OCI-LY3 (cell line): ENCODE measurements around the gene GLOD4.
"Not testable (repeated sequence)": the region's sequence is repeated elsewhere in the genome, so short reads cannot be mapped to it uniquely, and the experiment has no call there.

Experiments used
- H2AFZ ChIP-seq: fragments of 200-600, 300-600 bp; shearing (Covaris generic); 2 replicates; pipeline ENCODE4 v1.6.0; 2014; ENCODE audit warnings: antibody characterized with exemption, low read depth, low read length
- H3K27ac ChIP-seq: fragments of 200-600, 300-600 bp; sonication (generic); 2 replicates; pipeline ENCODE4 v1.5.1; 2014; ENCODE audit warnings: mild to moderate bottlenecking, low read length, moderate library complexity, mixed read lengths
- H3K27me3 ChIP-seq: fragments of 200-600, 300-600 bp; sonication (generic); 2 replicates; pipeline ENCODE4 v1.6.1; 2014; ENCODE audit warnings: low read depth, low read length, mixed read lengths
- H3K36me3 ChIP-seq: fragments of 200-600, 300-600 bp; sonication (generic); replicated peaks from 2 replicates; pipeline ENCODE3; 2014; ENCODE audit warnings: low read depth, low read length, mixed read lengths
- H3K4me1 ChIP-seq: fragments of 300-600, 200-600 bp; sonication (generic); 2 replicates; pipeline ENCODE4 v1.6.1; 2014; ENCODE audit warnings: low read length, mixed read lengths
- H3K4me2 ChIP-seq: fragments of 200-600, 300-600 bp; sonication (generic); 2 replicates; pipeline ENCODE4 v1.6.1; 2014; ENCODE audit warnings: low read length, mixed read lengths
- H3K4me3 ChIP-seq: fragments of 300-600, 200-600 bp; sonication (generic); 2 replicates; pipeline ENCODE4 v1.5.1; 2014; ENCODE audit warnings: antibody characterized with exemption, mild to moderate bottlenecking, low read length, moderate library complexity
- H3K79me2 ChIP-seq: fragments of 300-600, 200-600 bp; shearing (Covaris generic); 2 replicates; pipeline ENCODE4 v1.6.1; 2014; ENCODE audit warnings: mild to moderate bottlenecking, low read length, mixed read lengths
- H3K9ac ChIP-seq: fragments of 300-600, 200-600 bp; shearing (Covaris generic); 2 replicates; pipeline ENCODE4 v1.6.0; 2014; ENCODE audit warnings: mild to moderate bottlenecking, low read length, moderate library complexity
- H3K9me3 ChIP-seq: fragments of 200-600, 300-600 bp; shearing (Covaris generic); 2 replicates; pipeline ENCODE4 v1.6.1; 2014; ENCODE audit warnings: low read length, mixed read lengths; ENCODE audit not compliant: insufficient read depth
- H4K20me1 ChIP-seq: fragments of 200-600, 300-600 bp; sonication (generic); 2 replicates; pipeline ENCODE4 v1.6.1; 2016; ENCODE audit warnings: low read length, mixed read lengths; ENCODE audit not compliant: insufficient read depth
- EZH2phosphoT487 ChIP-seq: fragments of 200-600 bp; shearing (Covaris generic); IDR thresholded peaks from 2 replicates; pipeline ENCODE4 v1.6.1; 2018; ENCODE audit warnings: antibody characterized with exemption, mixed run types, low read depth
- TF ChIP-seq, protein P1 (sequence below): fragments of 200-600, 300-600 bp; sonication (generic); IDR thresholded peaks from 2 replicates; pipeline ENCODE4 v1.5.1; 2014; ENCODE audit warnings: antibody characterized with exemption, low read length, low read depth

Gene GLOD4

DNA sequence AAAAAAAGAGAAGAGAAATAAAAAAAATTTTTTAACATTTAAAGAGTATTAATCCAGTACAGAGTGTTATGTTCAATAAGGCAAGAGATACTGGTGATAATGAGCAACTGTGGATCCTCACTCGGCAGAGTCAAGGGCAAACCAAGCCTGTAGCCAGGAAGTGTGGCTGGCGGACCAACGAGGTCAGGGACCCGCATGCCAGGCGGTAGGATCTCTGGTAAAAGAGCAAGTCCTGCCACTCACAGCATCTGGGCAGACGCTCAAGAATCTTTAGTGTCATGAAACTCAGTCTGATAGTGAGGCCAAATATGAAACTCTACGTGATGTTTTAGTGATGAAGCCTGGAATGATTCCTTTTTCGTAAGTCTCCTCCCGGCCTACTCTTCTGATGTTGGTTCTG is 21.7 kb downstream of the GLOD4 start:
- Histone ChIP-seq H3K4me3 (no peak overlapping the region), H3K36me3 (peaks cover 5% of the 10 kb centered on the region), H4K20me1 (no peaks in the 10 kb centered on the region), H3K4me2 (no peak overlapping the region), H3K9ac (no peak overlapping the region), H3K9me3 (no peaks in the 10 kb centered on the region), H3K27ac (no peak overlapping the region), H3K79me2 (no peaks in the 10 kb centered on the region), H2AFZ (no peak overlapping the region), H3K27me3 (no peaks in the 10 kb centered on the region), H3K4me1 (no peaks in the 10 kb centered on the region)
- no peak for TF ChIP-seq EZH2phosphoT487
- TF ChIP-seq, protein P1, sequence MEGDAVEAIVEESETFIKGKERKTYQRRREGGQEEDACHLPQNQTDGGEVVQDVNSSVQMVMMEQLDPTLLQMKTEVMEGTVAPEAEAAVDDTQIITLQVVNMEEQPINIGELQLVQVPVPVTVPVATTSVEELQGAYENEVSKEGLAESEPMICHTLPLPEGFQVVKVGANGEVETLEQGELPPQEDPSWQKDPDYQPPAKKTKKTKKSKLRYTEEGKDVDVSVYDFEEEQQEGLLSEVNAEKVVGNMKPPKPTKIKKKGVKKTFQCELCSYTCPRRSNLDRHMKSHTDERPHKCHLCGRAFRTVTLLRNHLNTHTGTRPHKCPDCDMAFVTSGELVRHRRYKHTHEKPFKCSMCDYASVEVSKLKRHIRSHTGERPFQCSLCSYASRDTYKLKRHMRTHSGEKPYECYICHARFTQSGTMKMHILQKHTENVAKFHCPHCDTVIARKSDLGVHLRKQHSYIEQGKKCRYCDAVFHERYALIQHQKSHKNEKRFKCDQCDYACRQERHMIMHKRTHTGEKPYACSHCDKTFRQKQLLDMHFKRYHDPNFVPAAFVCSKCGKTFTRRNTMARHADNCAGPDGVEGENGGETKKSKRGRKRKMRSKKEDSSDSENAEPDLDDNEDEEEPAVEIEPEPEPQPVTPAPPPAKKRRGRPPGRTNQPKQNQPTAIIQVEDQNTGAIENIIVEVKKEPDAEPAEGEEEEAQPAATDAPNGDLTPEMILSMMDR, result no peak

DNA sequence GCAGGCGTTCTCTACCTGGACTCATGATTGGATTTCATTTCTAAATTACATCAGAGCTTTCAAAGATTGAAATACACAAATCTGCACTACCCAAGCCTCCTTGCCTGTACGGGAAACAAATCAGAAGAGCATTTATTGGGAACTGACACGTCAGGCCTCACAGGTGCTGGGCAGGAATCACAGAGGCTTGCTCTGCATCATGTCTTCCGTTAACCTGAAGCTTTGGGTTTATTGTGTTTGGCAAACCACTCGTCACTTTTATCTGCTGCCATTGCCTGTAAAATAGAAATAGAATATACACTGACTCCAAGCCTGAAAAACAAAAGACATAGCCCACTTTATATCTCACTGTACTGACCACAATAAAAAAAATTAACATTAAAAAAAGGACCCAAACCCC is 22.1 kb downstream of the GLOD4 start:
- Histone ChIP-seq H3K9ac (no peak overlapping the region), H2AFZ (no peak overlapping the region), H3K4me3 (no peak overlapping the region), H3K27ac (no peak overlapping the region), H3K79me2 (no peaks in the 10 kb centered on the region), H3K36me3 (peaks cover 5% of the 10 kb centered on the region), H3K9me3 (no peaks in the 10 kb centered on the region), H3K27me3 (no peaks in the 10 kb centered on the region), H3K4me1 (no peaks in the 10 kb centered on the region), H3K4me2 (no peak overlapping the region), H4K20me1 (no peaks in the 10 kb centered on the region)
- no peak for TF ChIP-seq EZH2phosphoT487
- TF ChIP-seq, protein P1, result no peak

DNA sequence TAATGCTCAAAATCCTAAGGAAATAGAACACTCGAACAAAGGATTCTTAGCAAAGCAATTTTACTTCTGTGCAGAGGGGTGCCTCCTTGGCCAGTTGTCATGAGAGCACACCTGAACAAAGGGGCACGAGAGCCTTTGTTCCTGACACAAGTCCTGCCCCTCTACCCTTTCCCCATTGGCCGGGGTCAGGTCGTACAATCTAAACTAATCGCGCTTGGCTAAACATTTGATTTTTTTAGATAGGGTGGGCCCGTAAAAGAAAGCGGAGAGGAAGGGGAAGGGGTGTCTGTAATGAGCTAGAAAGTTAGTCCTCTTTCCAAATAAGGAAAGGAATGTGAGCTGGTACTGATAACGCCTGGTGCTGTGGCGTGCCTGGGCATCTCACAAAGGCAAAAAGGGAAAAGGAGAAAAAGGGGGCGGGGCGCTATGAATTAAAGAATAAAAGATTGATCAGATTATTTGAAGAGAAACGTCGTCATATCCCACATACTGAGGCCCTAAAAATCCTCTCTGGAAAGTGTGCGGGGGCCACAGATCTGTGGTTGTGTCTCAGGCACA is 26.0 kb downstream of the GLOD4 start:
- H3K9ac ChIP-seq, H3K9me3 ChIP-seq, H3K27me3 ChIP-seq, H3K79me2 ChIP-seq, H2AFZ ChIP-seq, H3K4me2 ChIP-seq, H3K4me1 ChIP-seq, H4K20me1 ChIP-seq, H3K36me3 ChIP-seq, H3K27ac ChIP-seq, H3K4me3 ChIP-seq: not testable (repeated sequence)

DNA sequence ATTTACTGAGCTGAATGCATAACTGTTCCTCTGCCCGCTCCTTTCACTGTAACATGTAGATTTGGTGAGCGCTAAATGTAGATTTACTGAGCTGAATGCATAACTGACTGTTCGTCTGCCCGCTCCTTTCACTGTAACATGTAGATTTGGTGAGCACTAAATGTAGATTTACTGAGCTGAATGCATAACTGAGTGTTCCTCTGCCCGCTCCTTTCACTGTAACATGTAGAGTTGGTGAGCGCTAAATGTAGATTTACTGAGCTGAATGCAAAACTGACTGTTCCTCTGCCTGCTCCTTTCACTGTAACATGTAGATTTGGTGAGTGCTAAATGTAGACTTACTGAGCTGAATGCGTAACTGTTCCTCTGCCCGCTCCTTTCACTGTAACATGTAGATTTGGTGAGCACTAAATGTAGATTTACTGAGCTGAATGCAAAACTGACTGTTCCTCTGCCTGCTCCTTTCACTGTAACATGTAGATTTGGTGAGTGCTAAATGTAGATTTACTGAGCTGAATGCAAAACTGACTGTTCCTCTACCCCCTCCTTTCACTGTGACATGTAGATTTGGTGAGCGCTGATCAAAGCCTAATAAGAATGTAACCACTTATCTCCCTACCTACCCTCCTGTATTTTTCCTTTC is 26.6 kb downstream of the GLOD4 start:
- not testable (repeated sequence) for H3K9me3 ChIP-seq, H2AFZ ChIP-seq, H3K27me3 ChIP-seq, H3K4me2 ChIP-seq, H3K4me3 ChIP-seq, H3K36me3 ChIP-seq, H3K4me1 ChIP-seq, H3K9ac ChIP-seq, H4K20me1 ChIP-seq, H3K27ac ChIP-seq
- H3K79me2 ChIP-seq, result peaks cover 16% of the 10 kb centered on the region

DNA sequence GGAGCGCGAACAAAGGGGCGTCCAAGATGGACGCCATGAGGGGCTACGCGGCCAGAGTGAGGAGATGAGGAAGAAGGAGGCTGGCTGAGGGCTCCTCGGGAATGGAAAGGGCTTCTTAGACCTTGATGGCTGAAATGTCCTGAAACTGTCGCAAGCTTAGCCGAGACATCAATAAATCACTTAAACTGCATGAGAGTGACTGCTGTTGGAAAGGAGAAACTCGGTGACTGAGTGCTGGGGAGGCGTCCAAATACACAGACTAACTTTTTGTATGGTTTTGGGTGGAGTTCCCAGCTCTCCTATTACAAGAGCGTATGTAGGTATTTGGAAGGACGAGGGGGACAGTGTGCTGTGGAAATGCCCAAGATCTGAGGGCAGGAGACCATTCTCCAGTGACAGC is 28.7 kb downstream of the GLOD4 start:
- no peaks in the 10 kb centered on the region for H3K27me3 ChIP-seq
- H3K4me3 ChIP-seq, result no peak overlapping the region
- H2AFZ ChIP-seq, result no peak overlapping the region
- TF ChIP-seq, protein P1, result no peak
- TF ChIP-seq EZH2phosphoT487, result no peak
- no peaks in the 10 kb centered on the region for H3K9me3 ChIP-seq
- H3K36me3 ChIP-seq, result peaks cover 15% of the 10 kb centered on the region
- peaks cover under 1% of the 10 kb centered on the region; the same call in 1 of the 2 replicates for H4K20me1 ChIP-seq
- H3K79me2 ChIP-seq, result peaks cover 33% of the 10 kb centered on the region
- no peak overlapping the region for H3K27ac ChIP-seq
- no peak overlapping the region for H3K4me2 ChIP-seq
- H3K9ac ChIP-seq, result no peak overlapping the region
- H3K4me1 ChIP-seq, result peaks cover 10% of the 10 kb centered on the region
